GM23248 (cell line): ENCODE data around the gene BROX.

ENCODE experiments used
- EZH2 ChIP-seq: fragments of 200-600 bp; sonication (generic); IDR thresholded peaks from 2 replicates; pipeline ENCODE4 v1.6.1; 2018; ENCODE audit warnings: antibody characterized with exemption, mild to moderate bottlenecking; ENCODE audit not compliant: insufficient read depth, poor library complexity, severe bottlenecking
- EZH2phosphoT487 ChIP-seq: fragments of 200-600 bp; sonication (generic); IDR thresholded peaks from 2 replicates; pipeline ENCODE4 v1.6.1; 2018; ENCODE audit warnings: antibody characterized with exemption, moderate library complexity, mild to moderate bottlenecking, low read depth; ENCODE audit not compliant: insufficient read depth

DNA sequence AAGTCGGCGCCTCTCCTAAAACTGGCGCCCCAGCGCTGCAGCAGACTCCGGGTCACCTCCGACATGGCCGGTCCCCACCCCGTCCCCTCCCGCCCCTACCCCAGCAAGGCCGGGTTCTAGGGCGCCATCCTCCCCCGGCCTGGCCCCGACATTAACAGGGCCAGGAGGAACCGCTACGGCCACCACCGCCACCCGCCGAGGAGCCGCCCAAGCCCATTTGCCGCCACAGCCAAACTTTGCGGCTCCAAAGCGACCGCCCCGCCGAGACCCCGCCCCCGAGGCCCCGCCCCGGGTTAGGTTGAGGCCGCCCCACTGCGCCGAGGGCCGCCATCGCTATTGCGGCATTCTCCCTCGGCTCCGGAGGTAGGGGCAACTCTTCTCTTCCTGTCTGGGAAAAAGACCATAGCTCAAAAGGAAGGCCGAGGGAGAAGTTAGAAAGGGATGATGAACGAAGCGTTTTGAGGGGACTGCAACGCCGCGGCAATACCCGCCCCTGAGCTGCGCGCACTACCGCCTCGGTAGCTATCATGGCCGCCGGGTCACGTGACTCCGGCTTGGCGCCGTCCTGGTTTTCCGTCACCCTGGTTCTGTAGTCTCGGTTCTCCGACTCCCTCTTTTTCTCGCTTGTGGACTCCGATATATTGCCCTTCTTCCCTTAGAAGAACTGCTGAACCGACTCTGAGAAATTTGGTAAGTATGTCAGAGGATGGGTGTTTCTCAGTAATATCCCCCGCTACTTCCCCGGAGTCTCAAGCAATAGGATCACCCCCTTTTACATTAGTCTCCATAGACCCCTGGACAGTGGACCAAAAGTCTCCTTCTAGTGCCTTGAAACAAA lies at the start of gene BROX, which contains the start of gene AIDA:
- TF ChIP-seq EZH2 (no peak), EZH2phosphoT487 (no peak)
